H9 (cell line): ENCODE results near the gene KRTAP5-1. TPM values are rescaled to one million over a fixed set of nuclear protein-coding genes. Genes with fewer than 3 reads are reported as not detected.
A peak's percentile ranks its signal among the peaks of the same experiment; 100 is the strongest.

Experiments
- DNase-seq: peaks from one replicate; pipeline ENCODE4 v3.0.0-alpha.2; 2017
- H2AFZ ChIP-seq: one replicate; pipeline ENCODE4 v1.6.1; 2013; ENCODE audit warnings: mild to moderate bottlenecking, low read length, control low read depth, moderate library complexity
- H2AK5ac ChIP-seq: 2 replicates; pipeline ENCODE4 v1.6.1; 2013; ENCODE audit warnings: low read length, control low read depth, mixed read lengths; ENCODE audit not compliant: insufficient read length
- H2BK120ac ChIP-seq: one replicate; pipeline ENCODE4 v1.6.1; 2013; ENCODE audit warnings: low read depth, mild to moderate bottlenecking, low read length, control low read depth, inconsistent platforms; ENCODE audit not compliant: poor library complexity, severe bottlenecking
- H2BK12ac ChIP-seq: 2 replicates; pipeline ENCODE4 v1.6.1; 2013; ENCODE audit warnings: low read length, control low read depth, mixed read lengths, low read depth; ENCODE audit not compliant: insufficient read length
- H2BK15ac ChIP-seq: 2 replicates; pipeline ENCODE4 v1.6.1; 2013; ENCODE audit warnings: low read depth, low read length, control low read depth
- H2BK20ac ChIP-seq: one replicate; pipeline ENCODE4 v1.6.1; 2013; ENCODE audit warnings: low read depth, mild to moderate bottlenecking, low read length, control low read depth, inconsistent platforms; ENCODE audit not compliant: poor library complexity, severe bottlenecking
- H2BK5ac ChIP-seq: 2 replicates; pipeline ENCODE4 v1.6.1; 2013; ENCODE audit warnings: low read length, control low read depth, mixed read lengths; ENCODE audit not compliant: insufficient read length
- H3K14ac ChIP-seq: 2 replicates; pipeline ENCODE4 v1.6.1; 2013; ENCODE audit warnings: low read length, control low read depth; ENCODE audit not compliant: insufficient read depth
- H3K18ac ChIP-seq: 2 replicates; pipeline ENCODE4 v1.6.1; 2013; ENCODE audit warnings: low read depth, mild to moderate bottlenecking, mixed read lengths, low read length, control low read depth; ENCODE audit not compliant: insufficient read length
- H3K23ac ChIP-seq: 2 replicates; pipeline ENCODE4 v1.6.1; 2013; ENCODE audit warnings: low read length, control low read depth, mixed read lengths, low read depth; ENCODE audit not compliant: insufficient read length
- H3K23me2 ChIP-seq: 2 replicates; pipeline ENCODE4 v1.6.1; 2013; ENCODE audit warnings: low read depth, mild to moderate bottlenecking, mixed read lengths, low read length, control low read depth; ENCODE audit not compliant: insufficient read length, poor library complexity, severe bottlenecking
- H3K27ac ChIP-seq: 2 replicates; pipeline ENCODE4 v1.5.1; 2013; ENCODE audit warnings: low read length, control low read depth, mixed read lengths, low read depth; ENCODE audit not compliant: insufficient read length
- H3K27me3 ChIP-seq: 2 replicates; pipeline ENCODE4 v1.6.1; 2013; ENCODE audit warnings: low read length, control low read depth, inconsistent platforms; ENCODE audit not compliant: insufficient read depth
- H3K4ac ChIP-seq: 2 replicates; pipeline ENCODE4 v1.6.1; 2013; ENCODE audit warnings: low read depth, mild to moderate bottlenecking, control low read depth, inconsistent platforms, low read length, moderate library complexity
- H3K4me1 ChIP-seq: 2 replicates; pipeline ENCODE4 v1.6.1; 2013; ENCODE audit warnings: low read length, control low read depth, inconsistent platforms; ENCODE audit not compliant: insufficient read depth
- H3K4me2 ChIP-seq: 2 replicates; pipeline ENCODE4 v1.6.1; 2013; ENCODE audit warnings: low read length, control low read depth, mixed read lengths; ENCODE audit not compliant: insufficient read length, insufficient read depth
- H3K56ac ChIP-seq: 2 replicates; pipeline ENCODE4 v1.6.1; 2013; ENCODE audit warnings: low read depth, mild to moderate bottlenecking, mixed read lengths, low read length, control low read depth; ENCODE audit not compliant: insufficient read length
- H3K79me1 ChIP-seq: 2 replicates; pipeline ENCODE4 v1.6.1; 2013; ENCODE audit warnings: low read depth, mild to moderate bottlenecking, moderate library complexity, low read length, control low read depth, inconsistent platforms; ENCODE audit not compliant: insufficient read depth, poor library complexity, severe bottlenecking
- H3K79me2 ChIP-seq: 2 replicates; pipeline ENCODE4 v1.6.1; 2013; ENCODE audit warnings: low read length, control low read depth, inconsistent platforms; ENCODE audit not compliant: insufficient read depth
- H3K9ac ChIP-seq: 2 replicates; pipeline ENCODE4 v1.6.1; 2013; ENCODE audit warnings: low read length, control low read depth, mixed read lengths; ENCODE audit not compliant: insufficient read length; ENCODE audit errors: extremely low read depth
- H3K9me3 ChIP-seq: one replicate; pipeline ENCODE4 v1.6.1; 2013; ENCODE audit warnings: low read depth, low read length, inconsistent platforms; ENCODE audit not compliant: control insufficient read depth
- H3T11ph ChIP-seq: one replicate; pipeline ENCODE4 v1.6.1; 2013; ENCODE audit warnings: mild to moderate bottlenecking, low read length, control low read depth, inconsistent platforms
- H4K20me1 ChIP-seq: one replicate; pipeline ENCODE4 v1.6.1; 2013; ENCODE audit not compliant: control insufficient read depth, insufficient read length, insufficient read depth
- H4K5ac ChIP-seq: 2 replicates; pipeline ENCODE4 v1.6.1; 2013; ENCODE audit warnings: low read depth, mild to moderate bottlenecking, mixed read lengths, low read length, control low read depth; ENCODE audit not compliant: insufficient read length
- H4K8ac ChIP-seq: replicated peaks from 2 replicates; pipeline ENCODE4 v1.6.1; 2013; ENCODE audit warnings: low read length, control low read depth, mixed read lengths, low read depth; ENCODE audit not compliant: insufficient read length
- H4K91ac ChIP-seq: 2 replicates; pipeline ENCODE4 v1.6.1; 2013; ENCODE audit warnings: low read depth, mild to moderate bottlenecking, moderate library complexity, mixed read lengths, low read length, control low read depth; ENCODE audit not compliant: insufficient read length
- H3K27ac Mint-ChIP-seq, 3 experiments: 2 replicates in 2 of 3; 3 replicates in 1 of 3; pipeline ENCODE4 v1.8.0; 2020 to 2021; ENCODE audit warnings: mixed read lengths in 3 of 3, mild to moderate bottlenecking in 1 of 3, moderate library complexity in 1 of 3
- H3K27me3 Mint-ChIP-seq: 2 replicates; pipeline ENCODE4 v1.8.0; 2021; ENCODE audit warnings: low read depth, mild to moderate bottlenecking, moderate library complexity, mixed read lengths
- H3K36me3 Mint-ChIP-seq, 3 experiments: 2 replicates in 2 of 3; 3 replicates in 1 of 3; pipeline ENCODE4 v1.8.0; 2020 to 2021; ENCODE audit warnings: low read depth in 3 of 3, mixed read lengths in 3 of 3; ENCODE audit not compliant: insufficient read depth in 1 of 3
- H3K4me1 Mint-ChIP-seq, 2 experiments: 2 replicates each; pipeline ENCODE4 v1.8.0; 2020; ENCODE audit warnings: mixed read lengths in 2 of 2
- H3K4me3 Mint-ChIP-seq, 2 experiments: 2 replicates in 1 of 2; 3 replicates in 1 of 2; pipeline ENCODE4 v1.8.0; 2020 to 2021; ENCODE audit warnings: mild to moderate bottlenecking in 2 of 2, mixed read lengths in 2 of 2, moderate library complexity in 1 of 2
- H3K9me3 Mint-ChIP-seq, 2 experiments: 2 replicates in 1 of 2; 3 replicates in 1 of 2; pipeline ENCODE4 v1.8.0; 2020; ENCODE audit warnings: mild to moderate bottlenecking in 2 of 2, mixed read lengths in 2 of 2, moderate library complexity in 1 of 2
- CTCF ChIP-seq: fragments of 200-600 bp; sonication (generic); conservative IDR thresholded peaks from 3 replicates; pipeline ENCODE4 v1.8.0; 2021; ENCODE audit warnings: antibody characterized with exemption, mild to moderate bottlenecking
- WGBS: extraction: QIAGEN DNeasy Blood & Tissue Kit; methylation state at CpG from one replicate; pipeline ENCODE4 v1.1.7; 2013; ENCODE audit warnings: missing lambda C conversion rate, low lambda C conversion rate, mixed read lengths; ENCODE audit not compliant: insufficient read length; ENCODE audit errors: extremely low coverage; 5-methylcytosine and 5-hydroxymethylcytosine counted together
- total RNA-seq: library from RNA; stranded (reverse); gene quantifications from 2 replicates; pipeline ENCODE4 v1.2.1, GENCODE V29; 2021

The KRTAP5-1 gene
- total RNA-seq, 1 experiment from 2014 or later: not detected

DNA sequence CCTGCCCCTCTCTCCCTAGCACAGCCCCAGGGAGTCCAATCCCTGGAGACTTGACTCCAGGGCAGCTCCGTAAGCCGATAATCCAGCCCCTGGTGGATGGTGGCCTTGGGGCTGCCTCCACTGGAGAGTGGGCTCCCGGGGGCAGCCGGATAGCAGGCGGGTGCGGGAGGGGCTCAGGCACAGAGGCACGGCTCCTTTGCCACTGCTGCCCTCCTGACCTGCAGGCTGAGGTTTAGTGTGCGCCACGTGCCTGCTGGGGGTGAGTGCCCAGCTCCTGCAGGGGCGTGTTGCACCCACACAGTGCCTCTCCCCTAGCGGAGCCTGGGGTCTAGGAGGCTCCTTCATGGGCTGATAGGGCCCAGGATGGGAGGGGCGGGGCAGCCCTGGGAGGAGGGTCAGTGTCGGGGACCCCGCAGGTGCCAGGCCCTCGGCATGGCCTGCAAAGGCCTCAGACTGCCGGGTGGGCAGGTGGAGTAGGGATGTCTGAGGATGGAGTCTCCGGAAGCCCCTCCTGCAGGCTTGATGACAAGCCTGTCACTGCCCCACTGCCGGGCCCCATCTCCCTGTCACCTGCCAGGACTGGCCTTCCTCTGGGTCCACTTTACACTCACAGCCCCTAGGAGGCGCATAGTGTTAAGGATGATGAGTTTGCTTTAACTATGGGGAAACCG, 18.6 kb downstream of the KRTAP5-1 start:
- H3K9me3 ChIP-seq: no peaks in the 10 kb centered on the region
- TF ChIP-seq CTCF: peak; percentile 43; the same call in 2 of the 3 replicates
- no peak overlapping the region for H2BK20ac ChIP-seq
- no peak overlapping the region for H4K91ac ChIP-seq
- no peaks in the 10 kb centered on the region for H3K36me3 Mint-ChIP-seq
- no peak overlapping the region for H3K4me3 Mint-ChIP-seq
- no peak overlapping the region for H3K56ac ChIP-seq
- DNase-seq: peak; percentile 35
- no peak overlapping the region for H3K23ac ChIP-seq
- no peak overlapping the region for H2BK15ac ChIP-seq
- no peaks in the 10 kb centered on the region for H3K79me1 ChIP-seq
- no peaks in the 10 kb centered on the region for H3K79me2 ChIP-seq
- peaks cover 6% of the 10 kb centered on the region for H3K23me2 ChIP-seq
- H3K27ac Mint-ChIP-seq: no peak overlapping the region; a peak in 2 of 7 replicates
- no peaks in the 10 kb centered on the region for H4K20me1 ChIP-seq
- no peaks in the 10 kb centered on the region; the same call in 1 of the 2 replicates for H3K4me1 ChIP-seq
- no peak overlapping the region for H2BK5ac ChIP-seq
- H3K4me1 Mint-ChIP-seq: peaks cover 20 to 47% of the 10 kb centered on the region in 2 experiments
- no peak overlapping the region for H3K4me2 ChIP-seq
- H3K9ac ChIP-seq: no peak overlapping the region
- no peak overlapping the region; the same call in 1 of the 2 replicates for H3K14ac ChIP-seq
- H3K27ac ChIP-seq: no peak overlapping the region
- no peaks in the 10 kb centered on the region; the same call in 1 of the 2 replicates for H3K27me3 ChIP-seq
- H3T11ph ChIP-seq: no peak overlapping the region
- H4K5ac ChIP-seq: no peak overlapping the region
- no peak overlapping the region for H2AFZ ChIP-seq
- no peak overlapping the region for H3K18ac ChIP-seq
- H3K4ac ChIP-seq: no peak overlapping the region
- WGBS: no CpG with 5 or more reads among the region's 20 CpGs
- no peak overlapping the region for H4K8ac ChIP-seq
- H3K27me3 Mint-ChIP-seq: peaks cover 40% of the 10 kb centered on the region
- no peak overlapping the region for H2BK12ac ChIP-seq
- H2AK5ac ChIP-seq: no peak overlapping the region
- no peaks in the 10 kb centered on the region for H3K9me3 Mint-ChIP-seq
- no peak overlapping the region for H2BK120ac ChIP-seq
